Stimulated activated CD4-positive, alpha-beta T cell treated with anti-CD3 and anti-CD28 coated beads, Interleukin-1b, Interleukin-23, amount 100 ng/mL, for 4 hours (primary cell): Measurements from ENCODE around the gene C1QTNF5.
"Not testable (repeated sequence)": the region's sequence is repeated elsewhere in the genome, so short reads cannot be mapped to it uniquely, and the experiment has no call there.

Experiments
- DNase-seq, 2 donors: peaks; one replicate each; pipeline ENCODE4 v3.0.0-alpha.2; 2020; ENCODE audit warnings: low read depth in 2 of 2

The C1QTNF5 gene, protein sequence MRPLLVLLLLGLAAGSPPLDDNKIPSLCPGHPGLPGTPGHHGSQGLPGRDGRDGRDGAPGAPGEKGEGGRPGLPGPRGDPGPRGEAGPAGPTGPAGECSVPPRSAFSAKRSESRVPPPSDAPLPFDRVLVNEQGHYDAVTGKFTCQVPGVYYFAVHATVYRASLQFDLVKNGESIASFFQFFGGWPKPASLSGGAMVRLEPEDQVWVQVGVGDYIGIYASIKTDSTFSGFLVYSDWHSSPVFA

DNA sequence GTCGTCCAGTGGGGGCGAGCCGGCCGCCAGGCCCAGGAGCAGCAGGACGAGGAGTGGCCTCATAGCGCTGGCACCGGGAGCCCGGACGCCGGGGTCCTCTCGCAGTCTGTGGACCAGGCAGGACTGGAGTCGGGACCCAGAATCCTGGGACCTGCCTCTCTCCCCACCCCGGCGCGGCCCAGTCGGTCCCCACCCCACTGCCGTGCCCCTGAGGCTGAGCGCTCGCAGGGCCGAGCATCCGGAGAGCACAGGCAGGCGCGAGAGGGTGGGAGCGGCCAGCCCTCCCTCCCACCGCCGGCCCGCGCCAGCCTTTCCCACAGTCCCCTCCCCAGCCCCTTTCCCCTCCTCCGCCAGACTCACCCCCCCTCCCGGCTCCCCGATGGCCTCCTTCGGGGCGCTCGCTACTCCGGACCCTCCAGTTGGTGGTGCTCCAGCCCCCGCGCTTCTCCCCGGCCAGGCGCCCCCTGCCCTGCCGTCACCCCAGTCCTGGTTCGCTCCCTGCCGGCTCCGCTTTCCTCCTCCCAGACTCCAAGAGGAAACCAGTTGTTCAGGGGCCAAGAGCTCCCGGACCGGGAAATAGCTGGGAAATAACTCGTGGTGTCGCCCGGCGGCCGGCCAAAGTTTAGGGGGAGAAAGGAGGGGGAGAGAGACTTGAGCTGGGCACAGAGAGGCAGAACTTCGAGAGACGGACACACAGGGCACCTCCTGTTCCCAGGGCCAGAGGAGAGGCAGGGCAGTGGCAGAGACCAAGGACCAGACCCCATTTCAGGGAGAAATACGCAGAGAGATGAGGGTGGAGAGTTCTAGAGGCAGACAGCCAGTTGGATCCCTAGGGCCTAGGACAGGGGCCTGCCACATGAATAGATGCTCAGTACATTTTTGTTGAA, at the start of gene C1QTNF5:
Gene C1QTNF5 (minus strand): TSS at position 549 of the 887 bp plus-strand sequence. CDS start 486 bp downstream, at position 63.
- DNase-seq = no peak

DNA sequence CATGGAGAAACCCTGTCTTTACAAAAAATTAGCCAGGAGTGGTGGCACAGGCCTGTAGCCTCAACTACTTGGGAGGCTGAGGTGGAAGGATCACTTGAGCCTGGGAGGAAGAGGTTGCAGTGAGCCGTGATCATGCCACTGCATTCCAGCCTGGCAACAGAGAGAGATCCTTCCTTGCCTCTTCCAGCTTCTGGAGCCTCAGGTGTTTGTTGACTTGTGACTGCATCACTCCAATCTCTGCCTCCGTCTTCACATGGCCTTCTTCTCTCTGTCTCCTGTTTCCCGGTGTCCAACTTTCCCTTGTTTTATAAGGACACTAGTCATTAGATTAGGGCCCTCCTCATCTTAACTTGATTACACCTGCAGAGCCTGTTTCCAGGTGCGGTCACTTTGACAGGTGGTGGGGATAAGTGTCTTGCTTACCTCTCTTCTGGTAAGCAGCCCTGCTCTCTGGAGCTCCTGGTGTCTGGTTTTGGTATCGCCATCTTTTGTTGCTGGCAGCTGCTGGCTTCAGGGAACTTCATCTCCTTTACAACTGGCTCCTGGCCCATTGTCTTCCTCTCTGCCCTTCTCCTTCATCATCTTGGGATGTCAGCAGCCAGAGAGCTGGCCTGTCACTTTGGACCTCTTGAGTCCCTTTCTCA, 49.0 kb upstream of the C1QTNF5 start:
- no peak for DNase-seq

DNA sequence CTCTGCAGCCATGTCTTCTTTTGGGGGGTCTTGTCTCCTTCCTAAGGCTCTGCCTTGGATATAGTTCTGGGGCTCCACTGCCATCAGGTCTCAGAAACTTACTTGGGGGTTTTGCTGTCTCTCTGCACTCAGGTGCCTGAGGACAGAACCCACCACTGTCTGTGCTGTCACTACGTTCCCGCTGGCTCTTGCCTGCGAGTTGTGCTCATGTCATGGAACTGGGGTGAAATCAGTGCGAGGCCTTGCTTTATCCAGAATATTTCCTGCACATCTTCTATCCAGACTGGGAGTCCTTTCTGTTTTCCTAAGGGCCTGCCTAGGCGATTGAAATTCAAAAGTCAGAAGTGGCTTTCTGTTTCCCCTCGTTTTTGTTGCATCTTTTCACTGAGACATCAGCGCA, 47.4 kb upstream of the C1QTNF5 start:
- no peak for DNase-seq

DNA sequence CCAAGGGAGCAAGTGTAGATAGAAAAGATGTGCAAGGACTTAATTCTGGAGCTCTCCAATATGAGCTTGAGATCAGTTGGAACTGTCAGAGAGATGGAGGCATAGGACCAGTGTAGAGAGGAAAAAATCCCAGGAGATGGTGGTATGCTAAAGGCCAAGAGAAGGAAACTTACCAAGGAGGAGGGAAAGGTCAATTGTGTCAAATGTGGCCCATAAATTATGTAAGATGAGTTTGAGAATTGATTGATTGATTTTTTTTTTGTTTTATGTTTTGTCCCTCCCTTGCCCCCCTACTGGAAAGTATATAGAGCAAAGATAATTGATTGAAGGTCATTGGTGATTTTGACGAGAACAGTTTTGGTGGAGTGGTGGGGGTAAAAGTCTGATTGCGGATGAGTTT, 43.6 kb upstream of the C1QTNF5 start:
- no peak for DNase-seq

DNA sequence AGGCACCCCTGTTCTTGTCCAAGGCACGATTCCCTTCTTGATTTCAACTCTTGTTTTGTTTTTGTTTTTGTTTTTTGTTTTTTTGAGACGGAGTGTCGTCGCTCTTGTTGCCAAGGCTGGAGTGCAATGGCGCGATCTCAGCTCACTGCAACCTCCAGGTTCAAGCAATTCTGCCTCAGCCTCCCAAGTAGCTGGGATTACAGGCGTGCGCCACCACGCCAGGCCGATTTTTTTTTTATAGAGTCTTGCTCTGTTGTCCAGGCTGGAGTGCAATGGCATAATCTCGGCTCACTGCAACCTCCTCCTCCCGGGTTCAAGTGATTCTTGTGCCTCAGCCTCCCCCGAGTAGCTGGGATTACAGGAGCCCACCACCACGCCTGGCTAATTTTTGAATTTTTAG, 41.8 kb upstream of the C1QTNF5 start:
- DNase-seq = not testable (repeated sequence)

DNA sequence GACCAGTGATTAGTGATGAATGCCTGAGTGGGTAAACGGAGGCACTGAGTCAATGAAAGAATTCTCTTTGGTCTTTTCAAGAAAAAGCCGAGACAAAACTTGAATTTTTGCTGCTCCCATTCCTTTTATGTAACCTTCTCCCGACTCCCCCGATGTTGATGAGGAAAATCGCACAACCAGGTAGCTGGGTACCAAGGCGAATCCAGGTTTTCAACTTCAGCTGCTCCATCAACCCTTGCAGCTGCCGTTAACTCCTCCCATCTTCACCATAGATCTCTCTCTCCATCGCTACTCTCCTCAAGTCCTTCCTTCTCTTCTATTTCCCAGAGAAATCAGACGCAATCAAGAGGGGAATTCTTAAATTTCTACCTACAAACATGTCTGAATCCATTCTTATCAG, 41.4 kb upstream of the C1QTNF5 start:
- no peak for DNase-seq

DNA sequence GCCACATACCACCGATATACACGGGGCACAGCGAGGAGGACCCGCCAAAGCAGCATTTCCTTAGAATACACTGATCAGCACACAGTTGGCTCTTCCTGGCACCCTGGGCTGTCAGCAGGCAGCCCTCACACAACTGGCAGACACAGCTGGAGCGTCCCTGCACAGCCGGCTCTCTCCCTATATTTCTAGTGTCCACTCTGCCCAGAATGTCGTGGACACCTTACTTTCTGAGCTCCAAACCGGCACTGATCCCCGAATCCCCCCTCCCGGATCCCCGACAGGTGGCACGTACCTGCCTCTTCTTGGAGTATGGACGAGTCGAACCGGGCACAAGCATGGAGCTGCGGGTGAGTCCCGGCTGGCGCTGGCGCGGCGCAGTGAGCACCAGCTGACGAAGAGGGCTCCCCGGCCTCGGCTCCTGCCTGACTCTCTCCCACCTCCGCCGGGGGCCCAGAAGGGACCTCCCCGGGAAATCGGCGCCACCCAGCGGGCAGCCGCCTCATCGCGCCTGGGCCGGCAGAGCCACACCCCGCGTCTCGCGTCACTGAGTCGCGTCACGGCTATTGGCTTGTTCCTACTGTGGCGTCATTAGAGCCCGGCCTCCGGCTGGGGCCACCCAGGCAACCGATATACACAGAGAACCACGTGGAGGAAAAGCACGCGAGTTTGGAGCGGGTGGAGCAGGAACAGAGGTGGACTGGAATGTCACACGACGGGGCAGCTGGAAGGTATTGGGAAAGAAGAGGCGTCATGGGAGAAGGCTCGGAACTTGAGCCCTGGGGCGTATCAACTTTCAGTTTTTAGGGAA, 40.7 kb upstream of the C1QTNF5 start, which contains the start of gene USP2:
Gene USP2 (minus strand): TSS at position 510 of the 808 bp plus-strand sequence. CDS start 8,210 bp downstream, outside the sequence.
- DNase-seq = peak; percentile 96 to 97

DNA sequence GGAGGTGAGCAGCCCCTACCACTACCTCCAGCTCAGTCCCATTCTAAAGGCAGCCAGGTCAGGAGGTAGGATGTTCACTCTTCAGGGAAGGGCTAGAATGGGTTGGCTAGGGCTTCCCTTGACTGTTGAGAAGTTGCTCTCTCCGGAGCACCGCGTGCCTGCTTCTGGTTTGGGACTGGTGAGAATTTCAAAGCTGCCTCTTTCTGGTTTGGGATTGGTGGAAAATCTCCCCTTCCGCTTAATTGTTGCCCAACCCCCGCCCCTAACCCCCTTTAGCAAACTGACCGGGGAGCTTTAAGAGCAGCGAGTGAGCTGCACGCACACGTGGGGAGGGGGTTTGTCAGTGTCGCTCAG, 40.1 kb upstream of the C1QTNF5 start:
- DNase-seq = no peak

DNA sequence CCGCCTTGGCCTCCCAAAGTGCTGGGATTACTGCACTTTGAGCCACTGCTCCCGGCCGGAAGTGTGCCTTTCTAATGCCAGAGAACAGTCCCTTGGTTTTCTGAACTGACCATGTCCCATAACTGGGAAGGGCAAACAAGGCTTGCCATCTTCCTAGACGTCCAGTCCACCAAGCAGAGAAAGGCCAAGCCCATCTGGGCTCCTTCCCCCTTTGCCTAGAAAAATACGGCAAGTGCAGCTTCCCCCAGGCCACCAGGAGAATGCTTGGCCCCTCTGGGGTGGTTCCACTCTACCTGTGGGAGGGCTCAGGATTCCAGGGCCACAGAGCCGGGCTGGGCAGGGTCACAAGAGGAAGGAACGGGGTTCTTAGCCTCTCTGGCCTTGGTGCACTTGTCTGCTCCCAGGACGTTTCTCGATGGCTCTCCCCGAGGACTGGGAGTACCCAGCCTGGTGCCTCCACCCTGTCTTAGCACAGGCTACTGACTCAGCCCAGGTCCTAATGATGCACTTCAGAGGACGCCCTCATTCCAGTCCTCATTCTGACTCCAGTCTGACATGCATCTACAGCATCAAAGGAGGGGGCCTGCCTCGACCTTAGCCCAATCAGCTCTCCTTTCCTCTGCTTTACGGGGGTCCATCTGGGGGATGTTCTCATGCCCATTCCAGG, 39.6 kb upstream of the C1QTNF5 start:
- DNase-seq = no peak

DNA sequence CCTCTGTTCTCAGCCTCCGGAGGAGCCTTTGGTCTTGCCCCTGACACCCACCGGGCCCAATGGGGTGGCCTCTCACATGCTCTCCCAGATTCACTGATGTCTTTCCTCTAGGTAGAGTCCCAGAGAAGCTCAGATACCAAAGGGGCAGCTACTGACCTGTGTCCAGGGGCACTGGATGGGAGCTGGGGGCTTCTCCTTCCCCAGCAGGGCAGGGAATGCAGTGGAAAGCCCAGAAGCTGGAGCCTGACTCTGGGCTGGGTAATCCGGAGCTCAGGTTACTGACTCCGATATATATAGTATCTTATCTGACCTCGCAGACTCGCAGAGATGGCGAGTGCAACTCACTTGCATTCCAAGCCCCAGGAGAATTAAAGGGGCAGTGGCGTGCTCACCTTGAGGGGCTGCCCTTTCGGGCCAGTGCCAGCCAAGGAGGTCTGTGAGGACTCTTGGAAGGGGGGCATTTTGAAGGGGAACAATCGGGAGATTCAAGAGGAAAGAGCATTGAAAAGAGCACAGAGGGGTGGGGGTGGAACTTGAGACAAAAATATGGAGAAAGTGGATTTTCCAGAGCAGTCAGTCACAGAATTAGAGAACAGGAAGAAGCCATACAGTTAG, 38.3 kb upstream of the C1QTNF5 start:
- no peak for DNase-seq

DNA sequence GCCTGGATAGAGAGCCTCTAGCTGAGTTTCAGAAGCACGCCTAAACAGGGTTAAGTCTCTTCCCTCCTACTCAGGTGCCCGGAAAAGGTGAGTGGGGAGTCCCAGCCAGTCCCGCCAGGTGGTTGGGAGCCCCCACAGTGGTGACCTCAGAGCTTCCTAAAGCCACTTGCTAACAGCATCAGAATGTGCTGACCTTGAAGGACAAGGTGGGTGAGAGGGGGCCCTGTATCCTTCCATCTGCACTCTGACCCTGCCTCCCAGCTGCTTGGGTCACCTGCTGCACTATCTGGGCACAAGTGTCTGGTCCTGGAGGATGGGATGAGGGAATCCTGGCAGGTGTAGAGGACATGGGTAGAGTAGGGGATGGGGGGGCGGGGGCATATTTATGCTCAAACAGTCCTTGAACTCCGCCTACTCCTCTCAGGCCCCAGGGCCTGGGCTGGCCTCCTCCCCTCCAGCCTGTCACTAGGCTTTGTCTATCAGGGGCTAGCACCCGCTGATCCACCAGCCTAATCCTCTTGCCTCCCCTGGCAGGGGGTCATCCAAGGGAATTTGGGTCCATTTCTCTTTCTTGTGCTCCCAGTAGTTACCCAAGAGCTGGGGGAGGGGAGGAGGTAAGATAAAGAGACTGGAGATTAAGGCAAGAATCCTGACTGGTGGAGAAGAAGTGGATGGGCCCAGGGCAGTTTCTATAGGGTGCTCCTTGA, 37.4 kb upstream of the C1QTNF5 start:
- no peak for DNase-seq

DNA sequence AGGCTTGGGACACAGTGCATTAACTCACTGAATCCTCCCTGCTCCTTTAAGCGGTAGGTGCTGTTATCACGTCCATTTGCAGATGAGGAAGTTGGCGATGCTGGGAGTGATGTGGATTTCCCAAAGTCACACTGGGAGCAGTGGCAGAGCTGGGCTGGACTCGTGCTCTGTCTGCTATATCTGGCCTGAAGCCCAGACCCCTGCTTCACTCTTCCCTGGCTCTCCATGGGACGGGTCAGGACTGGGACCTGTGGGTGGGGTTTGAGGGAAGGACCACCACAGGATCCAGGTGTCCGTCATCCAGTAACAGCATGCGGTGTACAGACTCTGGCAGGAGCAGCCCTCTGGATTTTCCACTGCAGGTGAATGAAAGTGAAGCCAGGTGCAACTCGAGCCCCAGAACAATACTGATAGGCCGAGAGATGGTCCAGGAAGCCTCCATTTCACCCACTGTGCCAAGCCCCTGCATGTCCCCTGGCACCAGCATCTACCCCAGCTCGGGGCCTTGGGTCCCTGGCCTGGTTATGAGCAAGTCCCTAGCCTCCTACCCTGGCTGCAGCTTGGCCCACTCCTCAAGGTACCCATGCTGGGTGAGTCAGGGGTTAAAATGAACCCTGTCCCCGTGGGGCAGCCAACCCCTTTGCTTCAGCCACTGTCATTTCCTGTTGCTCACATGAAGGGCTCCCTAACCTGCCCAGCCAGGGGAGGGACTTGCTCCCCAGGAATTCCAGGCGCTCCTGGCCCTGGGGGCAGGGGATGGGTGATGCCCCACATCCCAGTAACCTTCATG, 36.6 kb upstream of the C1QTNF5 start:
- no peak for DNase-seq

DNA sequence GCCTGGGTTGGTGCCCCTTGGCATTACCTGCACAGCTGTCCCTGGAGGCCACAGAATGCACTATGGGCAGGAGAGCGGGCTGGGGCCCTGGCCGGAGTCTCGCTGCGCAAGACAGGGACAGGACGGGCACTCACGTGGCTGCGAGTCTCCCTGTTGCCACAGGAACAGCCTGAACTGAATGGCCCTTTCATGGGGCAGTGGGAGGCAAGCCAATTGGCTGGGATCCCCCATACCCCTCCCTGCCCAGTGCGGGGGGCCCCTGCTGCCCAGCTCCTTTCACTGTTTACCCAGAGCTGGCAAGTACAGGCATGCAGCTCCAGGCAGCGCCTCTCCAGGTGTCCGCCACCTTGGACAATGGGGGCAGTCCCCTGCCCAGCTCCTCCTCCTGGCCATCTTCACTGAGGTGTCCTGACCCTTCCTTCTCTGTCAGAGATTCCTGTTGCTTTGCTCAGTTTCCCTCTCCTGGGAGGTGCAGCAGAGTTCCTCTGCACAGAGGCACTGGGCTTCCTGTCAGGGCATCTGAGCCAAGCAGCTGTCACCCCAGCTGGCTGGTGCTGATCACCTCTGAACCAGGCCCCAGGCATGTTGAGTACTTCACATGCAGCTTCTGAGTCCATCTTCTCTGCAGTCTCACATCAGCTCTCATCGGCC, 35.6 kb upstream of the C1QTNF5 start:
- no peak for DNase-seq

DNA sequence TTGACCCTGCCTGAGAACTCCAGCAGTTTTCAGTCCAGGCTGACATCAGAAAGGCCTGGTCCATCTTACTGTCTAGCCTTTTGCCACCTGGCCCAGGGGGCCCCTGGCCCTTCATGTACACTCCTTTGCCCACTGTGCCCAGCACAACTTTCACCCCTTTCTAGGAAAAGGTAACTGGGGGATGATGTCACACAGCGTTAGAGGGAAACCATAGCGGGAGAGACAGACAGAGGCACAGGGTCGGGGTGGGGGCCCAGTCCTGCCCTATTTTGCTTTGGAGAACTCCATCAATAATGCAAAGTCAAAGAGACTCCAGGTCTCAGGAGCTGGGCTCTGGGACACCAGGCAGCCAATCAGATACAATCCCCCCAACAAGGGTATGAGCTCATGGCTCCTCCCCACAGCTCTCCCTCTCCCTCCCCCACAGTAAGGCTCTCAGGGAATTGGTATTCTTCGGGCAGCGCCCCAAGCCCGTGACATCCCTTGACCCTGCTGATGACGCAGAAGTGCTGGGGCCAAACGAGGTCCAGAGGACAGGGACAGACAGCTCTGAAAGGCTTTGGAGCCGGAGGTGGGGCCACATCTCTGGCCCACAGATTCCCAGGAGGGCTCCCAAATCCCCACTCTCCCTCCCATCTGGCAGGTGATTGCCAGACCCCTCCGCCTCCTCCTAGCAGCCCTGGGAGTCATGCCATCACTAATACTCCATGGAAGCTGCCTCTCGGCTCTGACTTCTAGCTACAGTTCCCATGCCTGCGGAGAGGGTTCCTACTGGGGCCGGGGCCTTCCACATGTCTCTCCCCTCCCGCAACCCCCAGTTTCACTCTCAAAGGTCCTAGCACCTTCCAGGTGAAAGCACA, 34.9 kb upstream of the C1QTNF5 start:
- no peak for DNase-seq

DNA sequence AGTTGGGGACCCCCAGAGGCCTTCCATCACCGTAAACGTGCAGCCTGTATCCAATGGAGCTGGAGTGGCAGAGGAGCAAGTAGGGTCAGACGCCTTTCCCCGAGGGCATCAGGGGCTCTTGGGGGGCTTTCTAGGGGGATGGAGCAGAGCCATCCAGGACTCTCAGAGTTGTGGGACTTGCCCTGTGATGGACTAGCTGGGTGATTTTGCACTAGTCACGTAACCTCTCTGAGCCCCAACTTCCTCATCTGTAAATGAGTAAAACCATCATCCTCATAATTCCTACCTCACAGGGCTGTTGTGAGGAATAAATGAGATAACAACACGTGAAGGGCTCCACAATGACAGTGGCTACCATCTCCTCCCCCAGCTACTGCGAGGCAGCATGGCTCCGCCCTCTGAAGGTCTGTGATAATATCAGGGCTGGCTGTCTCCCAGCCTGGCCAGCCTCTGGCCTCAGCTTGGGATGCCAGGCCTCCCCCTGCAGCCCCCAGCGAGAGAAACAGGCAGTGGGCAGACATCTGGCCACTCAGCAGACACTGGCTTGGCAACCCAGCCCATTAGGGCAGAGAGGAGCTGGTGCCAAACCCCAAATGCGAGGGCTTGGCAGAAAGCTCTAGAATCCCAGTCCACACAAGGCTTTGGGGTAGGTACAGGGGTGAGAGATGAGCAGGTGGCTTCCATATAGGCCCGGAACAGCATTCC, 34.1 kb upstream of the C1QTNF5 start:
- no peak for DNase-seq

DNA sequence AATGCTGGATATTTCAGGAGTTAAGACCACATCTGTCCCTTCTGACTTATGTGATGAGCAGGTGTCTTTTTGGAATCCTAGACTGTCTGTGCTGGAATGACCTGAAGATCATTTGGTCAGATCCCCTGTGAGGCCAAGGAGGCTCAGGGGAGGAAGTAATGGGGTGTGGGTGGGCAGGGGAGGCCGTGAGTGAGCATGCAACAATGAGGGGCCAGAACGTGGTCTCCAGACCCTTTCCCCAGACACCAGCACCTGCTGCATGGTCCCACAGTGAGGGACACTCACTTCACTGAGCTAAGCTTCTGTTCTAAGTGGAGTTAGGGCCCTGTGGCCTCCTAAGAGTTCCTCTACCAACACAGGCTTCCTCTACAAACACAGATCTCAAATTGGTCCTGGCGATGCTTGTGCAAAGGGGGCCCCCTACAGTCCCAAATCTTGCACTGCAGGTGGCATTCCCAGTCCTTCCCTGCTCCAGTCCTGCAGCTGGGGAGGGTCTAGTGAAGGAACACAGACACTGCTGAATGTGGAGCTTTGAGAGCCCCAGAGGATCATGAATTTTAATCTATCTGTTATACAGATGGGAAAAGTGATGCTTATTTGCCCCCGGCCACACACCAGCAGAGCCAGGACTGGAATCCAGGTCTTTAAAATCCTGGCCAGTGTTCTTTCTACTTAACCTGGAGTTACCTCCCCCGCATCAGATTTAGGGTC, 33.4 kb upstream of the C1QTNF5 start:
- DNase-seq = peak; percentile 25 to 29
